ENCODE results near the gene ABCA13. TPM values are rescaled to one million over a fixed set of nuclear protein-coding genes. Genes with fewer than 3 reads are reported as not detected.

ABCA13 gene
- total and polyA plus RNA-seq, 7 experiments from 2014 or later: 0.11 to 0.42 TPM; not detected in 5

DNA sequence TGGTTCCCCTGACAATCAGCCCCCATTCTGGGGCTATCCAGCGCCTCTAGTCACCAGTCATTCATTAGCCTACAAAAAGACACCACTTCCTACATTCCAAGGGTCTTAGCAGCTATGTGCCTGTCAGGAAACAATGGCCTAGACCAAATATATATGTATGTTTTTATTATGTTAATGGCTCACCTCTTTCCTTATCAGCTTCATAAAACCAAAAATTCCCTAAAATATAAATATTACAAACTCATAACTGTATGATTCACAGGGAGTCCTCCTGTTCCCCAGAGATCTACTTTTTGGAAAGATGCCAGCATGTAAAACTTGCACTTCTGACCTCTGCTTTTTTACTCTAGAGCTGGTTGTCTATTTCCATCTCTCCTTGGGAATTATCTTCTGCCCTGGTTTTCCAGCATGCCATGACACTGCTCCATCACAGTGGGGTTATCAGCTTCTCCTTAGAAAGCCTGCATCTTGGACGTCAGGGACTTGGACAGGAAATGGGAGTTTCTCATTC lies 79.2 kb downstream of the ABCA13 start:
- Mint-ChIP-seq H3K27ac (no peak overlapping the region), H3K36me3 (no peaks in the 10 kb centered on the region), H3K4me1 (peaks cover 0 to 10% (median 0%) of the 10 kb centered on the region in 7 donors), H3K9me3 (peaks cover 0 to 2% (median 0%) of the 10 kb centered on the region in 11 donors), H3K4me3 (no peak overlapping the region), H3K27me3 (peaks cover 0 to 8% (median 0%) of the 10 kb centered on the region in 5 donors)
- intact Hi-C loops (cut with micrococcal nuclease): no loop called here
- Histone ChIP-seq H3K36me3 (ENCODE audit: control insufficient read depth in 2 of 3, insufficient read depth in 3 of 3, low read length in 3 of 3) (no peaks in the 10 kb centered on the region), H3K27me3 (ENCODE audit: control insufficient read depth in 2 of 2, insufficient read depth in 2 of 2, low read length in 2 of 2) (no peaks in the 10 kb centered on the region), H3K27ac (ENCODE audit: low read depth, low read length) (no peak overlapping the region), H3K9me3 (ENCODE audit: control insufficient read depth in 2 of 3, low read length in 3 of 3) (no peaks in the 10 kb centered on the region), H3K4me3 (ENCODE audit: low read length) (no peak overlapping the region), H3K4me1 (ENCODE audit: control insufficient read depth in 2 of 2, insufficient read depth in 2 of 2, low read length in 2 of 2) (no peaks in the 10 kb centered on the region)
- POLR2A ChIA-PET: no interaction called here
- ATAC-seq (no peak), DNase-seq (no peak)
- CTCF ChIA-PET: no interaction called here

GRCh38 chr7:48251766-48252165 lies 80.5 kb downstream of the ABCA13 start:
- peaks cover 0 to 2% (median 0%) of the 10 kb centered on the region in 11 donors for H3K9me3 Mint-ChIP-seq
- H3K4me3 Mint-ChIP-seq: no peak overlapping the region
- Histone ChIP-seq H3K4me3 (ENCODE audit: low read length) (no peak overlapping the region), H3K36me3 (ENCODE audit: control insufficient read depth in 2 of 3, insufficient read depth in 3 of 3, low read length in 3 of 3) (no peaks in the 10 kb centered on the region), H3K9me3 (ENCODE audit: control insufficient read depth in 2 of 3, low read length in 3 of 3) (no peaks in the 10 kb centered on the region), H3K4me1 (ENCODE audit: control insufficient read depth in 2 of 2, insufficient read depth in 2 of 2, low read length in 2 of 2) (no peaks in the 10 kb centered on the region), H3K27me3 (ENCODE audit: control insufficient read depth in 2 of 2, insufficient read depth in 2 of 2, low read length in 2 of 2) (no peaks in the 10 kb centered on the region), H3K27ac (ENCODE audit: low read depth, low read length) (no peak overlapping the region)
- peaks cover 0 to 10% (median 0%) of the 10 kb centered on the region in 7 donors for H3K4me1 Mint-ChIP-seq
- H3K27me3 Mint-ChIP-seq: peaks cover 0 to 5% (median 0%) of the 10 kb centered on the region in 5 donors
- ChIA-PET CTCF (no interaction called here), POLR2A (no interaction called here)
- H3K27ac Mint-ChIP-seq: no peak overlapping the region
- ATAC-seq (no peak), DNase-seq (no peak)
- no peaks in the 10 kb centered on the region for H3K36me3 Mint-ChIP-seq
- intact Hi-C loops (cut with micrococcal nuclease): no loop called here

DNA sequence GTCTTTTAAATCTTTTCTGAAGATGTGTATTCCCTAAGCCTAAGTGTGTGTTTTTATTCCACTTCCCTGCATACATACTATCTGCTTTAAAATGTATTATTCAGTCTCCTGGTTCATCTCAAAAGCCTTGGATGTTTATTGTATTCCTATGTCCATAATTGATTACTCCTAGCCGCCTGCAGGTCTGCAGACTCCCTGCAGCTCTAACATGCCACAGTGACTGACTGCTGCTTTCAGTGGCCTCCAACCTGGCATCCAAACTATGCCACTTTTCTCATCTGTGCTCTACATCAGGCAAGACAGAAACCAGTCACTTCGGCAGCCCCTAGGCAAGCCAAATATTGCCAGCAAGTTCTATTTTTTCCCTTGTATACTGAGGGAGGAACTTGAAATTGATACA lies 81.7 kb downstream of the ABCA13 start:
- no peaks in the 10 kb centered on the region for H3K36me3 Mint-ChIP-seq
- H3K4me3 Mint-ChIP-seq: no peak overlapping the region
- peaks cover 0 to 10% (median 0%) of the 10 kb centered on the region in 7 donors for H3K4me1 Mint-ChIP-seq
- POLR2A ChIA-PET: no interaction called here
- CTCF ChIA-PET: no interaction called here
- Histone ChIP-seq H3K4me3 (ENCODE audit: low read length) (no peak overlapping the region), H3K4me1 (ENCODE audit: control insufficient read depth in 2 of 2, insufficient read depth in 2 of 2, low read length in 2 of 2) (no peaks in the 10 kb centered on the region), H3K36me3 (ENCODE audit: control insufficient read depth in 2 of 3, insufficient read depth in 3 of 3, low read length in 3 of 3) (no peaks in the 10 kb centered on the region), H3K27ac (ENCODE audit: low read depth, low read length) (no peak overlapping the region), H3K27me3 (ENCODE audit: control insufficient read depth in 2 of 2, insufficient read depth in 2 of 2, low read length in 2 of 2) (no peaks in the 10 kb centered on the region), H3K9me3 (ENCODE audit: control insufficient read depth in 2 of 3, low read length in 3 of 3) (no peaks in the 10 kb centered on the region)
- H3K9me3 Mint-ChIP-seq: peaks cover 0 to 6% (median 0%) of the 10 kb centered on the region in 11 donors
- intact Hi-C loops (cut with micrococcal nuclease): no loop called here
- H3K27ac Mint-ChIP-seq: no peak overlapping the region
- ATAC-seq: no peak
- no peak for DNase-seq
- H3K27me3 Mint-ChIP-seq: peaks cover 0 to 6% (median 4%) of the 10 kb centered on the region in 5 donors

- H3K36me3 ChIP-seq (ENCODE audit: control insufficient read depth in 2 of 3, insufficient read depth in 3 of 3, low read length in 3 of 3): no peaks in the 10 kb centered on the region
- intact Hi-C loops (cut with micrococcal nuclease): no loop called here
- no peak for ATAC-seq
- H3K27me3 ChIP-seq (ENCODE audit: control insufficient read depth in 2 of 2, insufficient read depth in 2 of 2, low read length in 2 of 2): no peaks in the 10 kb centered on the region
- no peak for DNase-seq
- H3K27ac ChIP-seq (ENCODE audit: low read depth, low read length): no peak overlapping the region
- CTCF ChIA-PET: no interaction called here
- H3K4me1 ChIP-seq (ENCODE audit: control insufficient read depth in 2 of 2, insufficient read depth in 2 of 2, low read length in 2 of 2): no peaks in the 10 kb centered on the region
- no peaks in the 10 kb centered on the region for H3K36me3 Mint-ChIP-seq
- POLR2A ChIA-PET: no interaction called here
- H3K9me3 ChIP-seq (ENCODE audit: control insufficient read depth in 2 of 3, low read length in 3 of 3): no peaks in the 10 kb centered on the region
- H3K27me3 Mint-ChIP-seq: peaks cover 0 to 6% (median 4%) of the 10 kb centered on the region in 5 donors
- H3K27ac Mint-ChIP-seq: no peak overlapping the region
- H3K4me1 Mint-ChIP-seq: peaks cover 0 to 10% (median 0%) of the 10 kb centered on the region in 7 donors
- H3K9me3 Mint-ChIP-seq: peaks cover 0 to 6% (median 0%) of the 10 kb centered on the region in 11 donors
- no peak overlapping the region for H3K4me3 ChIP-seq (ENCODE audit: low read length)
- H3K4me3 Mint-ChIP-seq: no peak overlapping the region
These were observed 83.8 kb downstream of the ABCA13 start for GRCh38 chr7:48255046-48255445.

GRCh38 chr7:48259463-48260280 lies 88.4 kb downstream of the ABCA13 start:
- Histone ChIP-seq H3K4me1 (ENCODE audit: control insufficient read depth in 2 of 2, insufficient read depth in 2 of 2, low read length in 2 of 2) (no peaks in the 10 kb centered on the region), H3K4me3 (ENCODE audit: low read length) (no peak overlapping the region), H3K27me3 (ENCODE audit: control insufficient read depth in 2 of 2, insufficient read depth in 2 of 2, low read length in 2 of 2) (no peaks in the 10 kb centered on the region), H3K27ac (ENCODE audit: low read depth, low read length) (no peak overlapping the region), H3K9me3 (ENCODE audit: control insufficient read depth in 2 of 3, low read length in 3 of 3) (no peaks in the 10 kb centered on the region), H3K36me3 (ENCODE audit: control insufficient read depth in 2 of 3, insufficient read depth in 3 of 3, low read length in 3 of 3) (no peaks in the 10 kb centered on the region)
- DNase-seq: no peak
- H3K36me3 Mint-ChIP-seq: no peaks in the 10 kb centered on the region
- H3K27me3 Mint-ChIP-seq: peaks cover 0 to 13% (median 6%) of the 10 kb centered on the region in 5 donors
- no peak overlapping the region for H3K27ac Mint-ChIP-seq
- CTCF ChIA-PET: no interaction called here
- intact Hi-C loops (cut with micrococcal nuclease): no loop called here
- POLR2A ChIA-PET: no interaction called here
- H3K4me1 Mint-ChIP-seq: peaks cover 0 to 2% (median 0%) of the 10 kb centered on the region in 7 donors
- ATAC-seq: no peak
- H3K9me3 Mint-ChIP-seq: peaks cover 0 to 6% (median 0%) of the 10 kb centered on the region in 11 donors
- no peak overlapping the region for H3K4me3 Mint-ChIP-seq

DNA sequence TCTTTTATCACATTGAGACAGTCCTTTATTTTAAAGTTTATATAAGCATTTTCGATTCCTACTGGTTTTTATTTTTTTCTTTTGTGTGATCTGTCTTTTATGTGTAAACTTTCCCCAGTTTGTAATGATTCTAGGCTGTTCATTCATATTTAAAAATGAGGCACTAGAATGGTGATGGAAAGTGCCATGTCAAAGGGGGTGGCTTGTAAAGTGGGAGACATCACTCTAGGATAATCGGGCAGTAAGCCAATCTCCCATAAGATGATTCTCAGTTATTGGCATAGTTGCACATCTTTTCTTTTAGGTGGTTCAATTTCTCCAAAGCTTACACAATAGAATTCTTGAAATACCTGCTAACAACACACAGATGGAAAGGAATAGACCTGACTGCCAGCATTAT lies 90.4 kb downstream of the ABCA13 start:
- ATAC-seq (no peak), DNase-seq (no peak)
- no peaks in the 10 kb centered on the region for H3K4me1 Mint-ChIP-seq
- H3K4me3 Mint-ChIP-seq: no peak overlapping the region
- no peak overlapping the region for H3K4me3 ChIP-seq (ENCODE audit: low read length)
- H3K27ac ChIP-seq (ENCODE audit: low read depth, low read length): no peak overlapping the region
- no peaks in the 10 kb centered on the region for H3K36me3 ChIP-seq (ENCODE audit: control insufficient read depth in 2 of 3, insufficient read depth in 3 of 3, low read length in 3 of 3)
- H3K27me3 ChIP-seq (ENCODE audit: control insufficient read depth in 2 of 2, insufficient read depth in 2 of 2, low read length in 2 of 2): no peaks in the 10 kb centered on the region
- peaks cover 3 to 17% (median 7%) of the 10 kb centered on the region in 5 donors for H3K27me3 Mint-ChIP-seq
- ChIA-PET POLR2A (no interaction called here), CTCF (no interaction called here)
- no peaks in the 10 kb centered on the region for H3K4me1 ChIP-seq (ENCODE audit: control insufficient read depth in 2 of 2, insufficient read depth in 2 of 2, low read length in 2 of 2)
- intact Hi-C loops (cut with micrococcal nuclease): no loop called here
- H3K27ac Mint-ChIP-seq: no peak overlapping the region
- H3K9me3 ChIP-seq (ENCODE audit: control insufficient read depth in 2 of 3, low read length in 3 of 3): no peaks in the 10 kb centered on the region
- no peaks in the 10 kb centered on the region for H3K36me3 Mint-ChIP-seq
- H3K9me3 Mint-ChIP-seq: peaks cover 0 to 6% (median 0%) of the 10 kb centered on the region in 11 donors
